Myometrial cell (primary cell): Measurements from ENCODE around the gene DSG2. TPM values are rescaled to one million over a fixed set of nuclear protein-coding genes. Genes with fewer than 3 reads are reported as not detected.

ENCODE experiments used
- total RNA-seq: library from RNA; depleted of rRNA; stranded (reverse); fragments of >200 nt; gene quantifications from 2 replicates; pipeline ENCODE4 v1.2.3, GENCODE V29; 2015

DSG2 gene
- total RNA-seq, result 9.8 and 15.6 TPM in 2 replicates

GRCh38 chr18:31497836-31498573 is at the start of gene DSG2:
DSG2 (plus strand) TSS chr18:31498177; CDS start chr18:31498252, 75 bp downstream.

GRCh38 chr18:31591628-31592027 is 93.7 kb downstream of the DSG2 start, which contains the start of gene TTR:
TTR (plus strand) TSS chr18:31591877; CDS start chr18:31591903, 26 bp downstream.

Other genes with a start within 250 kb of the DSG2 start
- gene DSG1, start 180.0 kb upstream of the DSG2 start, total RNA-seq, result not detected in 2 replicates
- gene DSG4, start 121.4 kb upstream of the DSG2 start, total RNA-seq, result not detected in 2 replicates
- gene DSG3, start 50.4 kb upstream of the DSG2 start, total RNA-seq, result not detected in 2 replicates
- gene TTR, start 93.7 kb downstream of the DSG2 start, total RNA-seq, result not detected in 2 replicates
- gene B4GALT6, start 186.4 kb downstream of the DSG2 start, total RNA-seq, result 1.2 and 3.9 TPM in 2 replicates